SK-N-SH (cell line): ENCODE measurements around the gene ATG16L1. TPM values are rescaled to one million over a fixed set of nuclear protein-coding genes. Genes with fewer than 3 reads are reported as not detected.

ENCODE experiments used
- CTCF ChIA-PET: fragments of 300-600, 350-600 bp; formaldehyde crosslinking; extraction: SDS; loops from one replicate; lab custom pipeline; 2021; lab: Yijun Ruan, JAX
- POLR2A ChIA-PET: fragments of 350-600 bp; sonication (Branson Sonifier 250); formaldehyde crosslinking; extraction: SDS; loops from one replicate; lab custom pipeline; 2020; ENCODE audit warnings: antibody characterized with exemption, inconsistent platforms; lab: Yijun Ruan, JAX
- DNase-seq: peaks from one replicate; pipeline ENCODE4 v3.0.0; 2012
- H2AFZ ChIP-seq: fragments of 200-600 bp; sonication (generic); 2 replicates; pipeline ENCODE4 v1.8.1; 2016; ENCODE audit warnings: antibody characterized with exemption, mild to moderate bottlenecking, low read depth
- H3F3A ChIP-seq: fragments of 200-600 bp; sonication (generic); replicated peaks from 2 replicates; pipeline ENCODE3; 2016; ENCODE audit warnings: antibody characterized with exemption, mild to moderate bottlenecking; ENCODE audit not compliant: insufficient read depth
- H3K27ac ChIP-seq, 2 experiments: fragments of 200-500 bp in 1 of 2; fragments of 200-600 bp in 1 of 2; sonication (Bioruptor generic) in 1 of 2; sonication (generic), shearing (Covaris generic) in 1 of 2; 2 replicates each; pipeline versions ENCODE4 v1.5.1 to v1.6.1; 2014 to 2016; ENCODE audit warnings: low read depth in 2 of 2, inconsistent platforms in 1 of 2, low read length in 1 of 2, mild to moderate bottlenecking in 1 of 2, mixed read lengths in 1 of 2
- H3K27me3 ChIP-seq: fragments of 200-600 bp; sonication (generic), shearing (Covaris generic); 2 replicates; pipeline ENCODE4 v1.6.1; 2016; ENCODE audit warnings: mixed run types; ENCODE audit not compliant: insufficient read depth
- H3K36me3 ChIP-seq, 2 experiments: fragments of 200-500 bp in 1 of 2; fragments of 200-600 bp in 1 of 2; sonication (Bioruptor generic) in 1 of 2; sonication (generic) in 1 of 2; replicated peaks in 1 of 2; 2 replicates each; pipeline versions ENCODE3 to v1.5.1; 2014 to 2016; ENCODE audit warnings: low read length in 1 of 2, mild to moderate bottlenecking in 1 of 2; ENCODE audit not compliant: insufficient read depth in 2 of 2, control insufficient read depth in 1 of 2
- H3K4me1 ChIP-seq, 2 experiments: fragments of 200-500 bp in 1 of 2; fragments of 200-600 bp in 1 of 2; sonication (Bioruptor generic) in 1 of 2; sonication (generic), shearing (Covaris generic) in 1 of 2; 2 replicates each; pipeline versions ENCODE4 v1.5.1 to v1.6.1; 2014 to 2016; ENCODE audit warnings: low read depth in 1 of 2, low read length in 1 of 2, mixed run types in 1 of 2; ENCODE audit not compliant: insufficient read depth in 2 of 2, control insufficient read depth in 1 of 2
- H3K4me2 ChIP-seq: fragments of 200-600 bp; sonication (generic), shearing (Covaris generic); 2 replicates; pipeline ENCODE4 v1.6.1; 2017; ENCODE audit warnings: mixed run types
- H3K4me3 ChIP-seq, 2 experiments: fragments of 200-500 bp in 1 of 2; fragments of 200-600 bp in 1 of 2; sonication (Bioruptor generic) in 1 of 2; sonication (generic), shearing (Covaris generic) in 1 of 2; 2 replicates each; pipeline versions ENCODE4 v1.5.1 to v1.8.1; 2014 to 2016; ENCODE audit warnings: low read depth in 2 of 2, inconsistent platforms in 1 of 2, low read length in 1 of 2, mild to moderate bottlenecking in 1 of 2, mixed read lengths in 1 of 2, moderate library complexity in 1 of 2
- H3K79me2 ChIP-seq: fragments of 200-600 bp; sonication (generic); 2 replicates; pipeline ENCODE4 v1.8.1; 2017; ENCODE audit warnings: mild to moderate bottlenecking; ENCODE audit not compliant: insufficient read depth
- H3K9ac ChIP-seq: fragments of 200-600 bp; sonication (generic); 2 replicates; pipeline ENCODE4 v1.6.1; 2017; ENCODE audit warnings: mixed run types
- H3K9me2 ChIP-seq: fragments of 200-600 bp; sonication (generic); 2 replicates; pipeline ENCODE4 v1.6.1; 2017; ENCODE audit warnings: mixed run types
- H3K9me3 ChIP-seq: fragments of 200-600 bp; sonication (generic); 2 replicates; pipeline ENCODE4 v1.6.1; 2017; ENCODE audit warnings: mixed run types, mild to moderate bottlenecking, moderate library complexity
- H4K20me1 ChIP-seq: fragments of 200-600 bp; sonication (generic); 2 replicates; pipeline ENCODE4 v1.6.1; 2017; ENCODE audit warnings: mild to moderate bottlenecking, mixed run types; ENCODE audit not compliant: insufficient read depth
- EP300 ChIP-seq, 2 experiments: IDR thresholded peaks; 2 replicates each; pipeline versions ENCODE4 v1.4.0 to v1.6.1; 2012; ENCODE audit warnings: borderline replicate concordance in 1 of 2, low read depth in 1 of 2, low read length in 1 of 2
- EZH2phosphoT487 ChIP-seq: fragments of 200-600 bp; sonication (generic); IDR thresholded peaks from 2 replicates; pipeline ENCODE4 v1.6.1; 2017; ENCODE audit warnings: low read depth, mixed run types, mild to moderate bottlenecking, antibody characterized with exemption, moderate library complexity, borderline replicate concordance
- FOSL2 ChIP-seq: IDR thresholded peaks from 2 replicates; pipeline ENCODE4 v1.4.0; 2012; ENCODE audit warnings: low read depth, mild to moderate bottlenecking, moderate library complexity, borderline replicate concordance
- FOXM1 ChIP-seq: IDR thresholded peaks from 2 replicates; pipeline ENCODE4 v1.4.0; 2012; ENCODE audit warnings: low read depth, mild to moderate bottlenecking
- GABPA ChIP-seq: IDR thresholded peaks from 2 replicates; pipeline ENCODE4 v1.4.0; 2012; ENCODE audit warnings: low read depth, mild to moderate bottlenecking
- MAX ChIP-seq: IDR thresholded peaks from 2 replicates; pipeline ENCODE4 v1.4.0; 2012; ENCODE audit warnings: low read depth
- MEF2A ChIP-seq: IDR thresholded peaks from 2 replicates; pipeline ENCODE4 v1.4.0; 2012; ENCODE audit warnings: low read depth, borderline replicate concordance
- NRF1 ChIP-seq: IDR thresholded peaks from 2 replicates; pipeline ENCODE4 v1.6.1; 2012; ENCODE audit warnings: low read depth, mild to moderate bottlenecking, low read length
- RCOR1 ChIP-seq: fragments of 150-350 bp; IDR thresholded peaks from 2 replicates; pipeline ENCODE4 v1.6.1; 2017; ENCODE audit warnings: antibody characterized with exemption, low read length
- TEAD4 ChIP-seq: IDR thresholded peaks from 2 replicates; pipeline ENCODE4 v1.4.0; 2012; ENCODE audit warnings: mild to moderate bottlenecking, borderline replicate concordance; ENCODE audit not compliant: insufficient read depth
- USF1 ChIP-seq: IDR thresholded peaks from 2 replicates; pipeline ENCODE4 v1.4.0; 2012; ENCODE audit warnings: low read depth, borderline replicate concordance
- WGBS: methylation state at CpG from one replicate; pipeline ENCODE4 v1.1.6; 2017; ENCODE audit warnings: low lambda C conversion rate; 5-methylcytosine and 5-hydroxymethylcytosine counted together
- polyA plus RNA-seq, 3 experiments: library from polyadenylated mRNA; depleted of rRNA; stranded (reverse); fragments of >200 nt; gene quantifications; 2 replicates each; pipeline ENCODE4 v1.2.3, GENCODE V29; 2012
- TF ChIP-seq, protein P1 (sequence below): IDR thresholded peaks from 2 replicates; pipeline ENCODE4 v1.4.0; 2012; ENCODE audit warnings: low read depth, borderline replicate concordance
- TF ChIP-seq, protein P2 (sequence below): IDR thresholded peaks from 2 replicates; pipeline ENCODE4; 2012
- TF ChIP-seq, protein P3 (sequence below): IDR thresholded peaks from 2 replicates; pipeline ENCODE4 v1.6.1; 2012; ENCODE audit warnings: mild to moderate bottlenecking, low read depth, low read length, moderate library complexity

Gene ATG16L1
- polyA plus RNA-seq, 1 of the 3 experiments (the other 2 are of a cell fraction), result 22.2 TPM

DNA sequence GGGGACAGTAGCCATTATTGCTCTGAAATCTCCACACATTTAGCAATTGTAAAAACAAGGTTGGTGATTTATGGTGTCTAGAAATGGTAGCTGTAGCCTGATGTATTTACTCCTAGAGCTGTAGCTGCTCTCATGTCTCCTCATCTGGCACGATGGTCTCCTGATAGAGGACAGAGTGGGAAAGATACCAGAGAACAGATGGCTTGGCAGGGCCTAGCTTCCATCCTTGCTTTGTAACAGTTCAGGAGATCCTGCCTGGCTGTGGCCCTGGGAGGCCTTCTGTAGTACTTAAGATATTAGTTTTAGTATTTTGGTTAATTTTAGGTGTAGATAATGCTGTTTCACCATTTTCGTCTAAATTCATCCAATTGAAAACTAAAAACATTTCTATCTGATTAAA, 6.7 kb downstream of the ATG16L1 start:
- H4K20me1 ChIP-seq, result peaks cover 19% of the 10 kb centered on the region
- H3K36me3 ChIP-seq, result peaks cover 42 to 64% of the 10 kb centered on the region in 2 experiments
- WGBS, result 100% methylated on average over 2 of the region's 2 CpGs
- no peak overlapping the region for H3K9ac ChIP-seq
- no peak overlapping the region for H3K4me2 ChIP-seq
- peaks cover 0 to 9% of the 10 kb centered on the region in 2 experiments; a peak in 2 of 4 replicates for H3K4me1 ChIP-seq
- peaks cover 78% of the 10 kb centered on the region for H3K79me2 ChIP-seq
- ChIA-PET POLR2A (no interaction called here), CTCF (no interaction called here)
- no peak overlapping the region for H2AFZ ChIP-seq
- no peak for DNase-seq
- H3K27me3 ChIP-seq, result no peaks in the 10 kb centered on the region
- no peak for TF ChIP-seq RCOR1
- TF ChIP-seq USF1, result no peak
- no peak for TF ChIP-seq EZH2phosphoT487
- no peak for TF ChIP-seq FOXM1
- TF ChIP-seq FOSL2, result no peak
- TF ChIP-seq, protein P1, sequence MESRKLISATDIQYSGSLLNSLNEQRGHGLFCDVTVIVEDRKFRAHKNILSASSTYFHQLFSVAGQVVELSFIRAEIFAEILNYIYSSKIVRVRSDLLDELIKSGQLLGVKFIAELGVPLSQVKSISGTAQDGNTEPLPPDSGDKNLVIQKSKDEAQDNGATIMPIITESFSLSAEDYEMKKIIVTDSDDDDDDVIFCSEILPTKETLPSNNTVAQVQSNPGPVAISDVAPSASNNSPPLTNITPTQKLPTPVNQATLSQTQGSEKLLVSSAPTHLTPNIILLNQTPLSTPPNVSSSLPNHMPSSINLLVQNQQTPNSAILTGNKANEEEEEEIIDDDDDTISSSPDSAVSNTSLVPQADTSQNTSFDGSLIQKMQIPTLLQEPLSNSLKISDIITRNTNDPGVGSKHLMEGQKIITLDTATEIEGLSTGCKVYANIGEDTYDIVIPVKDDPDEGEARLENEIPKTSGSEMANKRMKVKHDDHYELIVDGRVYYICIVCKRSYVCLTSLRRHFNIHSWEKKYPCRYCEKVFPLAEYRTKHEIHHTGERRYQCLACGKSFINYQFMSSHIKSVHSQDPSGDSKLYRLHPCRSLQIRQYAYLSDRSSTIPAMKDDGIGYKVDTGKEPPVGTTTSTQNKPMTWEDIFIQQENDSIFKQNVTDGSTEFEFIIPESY, result no peak
- TF ChIP-seq EP300 (IDR thresholded peaks at IDR 0.05; ENCODE audit: borderline replicate concordance in 1 of 2, low read depth in 1 of 2, low read length in 1 of 2), result no peak
- TF ChIP-seq, protein P2, sequence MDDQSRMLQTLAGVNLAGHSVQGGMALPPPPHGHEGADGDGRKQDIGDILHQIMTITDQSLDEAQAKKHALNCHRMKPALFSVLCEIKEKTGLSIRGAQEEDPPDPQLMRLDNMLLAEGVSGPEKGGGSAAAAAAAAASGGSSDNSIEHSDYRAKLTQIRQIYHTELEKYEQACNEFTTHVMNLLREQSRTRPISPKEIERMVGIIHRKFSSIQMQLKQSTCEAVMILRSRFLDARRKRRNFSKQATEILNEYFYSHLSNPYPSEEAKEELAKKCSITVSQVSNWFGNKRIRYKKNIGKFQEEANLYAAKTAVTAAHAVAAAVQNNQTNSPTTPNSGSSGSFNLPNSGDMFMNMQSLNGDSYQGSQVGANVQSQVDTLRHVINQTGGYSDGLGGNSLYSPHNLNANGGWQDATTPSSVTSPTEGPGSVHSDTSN, result no peak
- TF ChIP-seq GABPA, result no peak
- TF ChIP-seq MEF2A, result no peak
- TF ChIP-seq, protein P3, sequence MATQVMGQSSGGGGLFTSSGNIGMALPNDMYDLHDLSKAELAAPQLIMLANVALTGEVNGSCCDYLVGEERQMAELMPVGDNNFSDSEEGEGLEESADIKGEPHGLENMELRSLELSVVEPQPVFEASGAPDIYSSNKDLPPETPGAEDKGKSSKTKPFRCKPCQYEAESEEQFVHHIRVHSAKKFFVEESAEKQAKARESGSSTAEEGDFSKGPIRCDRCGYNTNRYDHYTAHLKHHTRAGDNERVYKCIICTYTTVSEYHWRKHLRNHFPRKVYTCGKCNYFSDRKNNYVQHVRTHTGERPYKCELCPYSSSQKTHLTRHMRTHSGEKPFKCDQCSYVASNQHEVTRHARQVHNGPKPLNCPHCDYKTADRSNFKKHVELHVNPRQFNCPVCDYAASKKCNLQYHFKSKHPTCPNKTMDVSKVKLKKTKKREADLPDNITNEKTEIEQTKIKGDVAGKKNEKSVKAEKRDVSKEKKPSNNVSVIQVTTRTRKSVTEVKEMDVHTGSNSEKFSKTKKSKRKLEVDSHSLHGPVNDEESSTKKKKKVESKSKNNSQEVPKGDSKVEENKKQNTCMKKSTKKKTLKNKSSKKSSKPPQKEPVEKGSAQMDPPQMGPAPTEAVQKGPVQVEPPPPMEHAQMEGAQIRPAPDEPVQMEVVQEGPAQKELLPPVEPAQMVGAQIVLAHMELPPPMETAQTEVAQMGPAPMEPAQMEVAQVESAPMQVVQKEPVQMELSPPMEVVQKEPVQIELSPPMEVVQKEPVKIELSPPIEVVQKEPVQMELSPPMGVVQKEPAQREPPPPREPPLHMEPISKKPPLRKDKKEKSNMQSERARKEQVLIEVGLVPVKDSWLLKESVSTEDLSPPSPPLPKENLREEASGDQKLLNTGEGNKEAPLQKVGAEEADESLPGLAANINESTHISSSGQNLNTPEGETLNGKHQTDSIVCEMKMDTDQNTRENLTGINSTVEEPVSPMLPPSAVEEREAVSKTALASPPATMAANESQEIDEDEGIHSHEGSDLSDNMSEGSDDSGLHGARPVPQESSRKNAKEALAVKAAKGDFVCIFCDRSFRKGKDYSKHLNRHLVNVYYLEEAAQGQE, result no peak
- TF ChIP-seq TEAD4, result no peak
- no peak for TF ChIP-seq NRF1
- TF ChIP-seq MAX, result no peak
- no peak overlapping the region for H3K4me3 ChIP-seq
- no peak overlapping the region for H3K27ac ChIP-seq
- no peaks in the 10 kb centered on the region for H3F3A ChIP-seq
- no peaks in the 10 kb centered on the region for H3K9me2 ChIP-seq
- no peaks in the 10 kb centered on the region for H3K9me3 ChIP-seq
